ENCODE results near the gene TOLLIP.

GRCh38 chr11:1304380-1304779 lies 5.1 kb downstream of the TOLLIP start:
- TF ChIP-seq CTCF (IDR thresholded peaks at IDR 0.05), result no peak
- TF ChIP-seq POLR2A (IDR thresholded peaks at IDR 0.05), result no peak
- TF ChIP-seq EP300 (IDR thresholded peaks at IDR 0.05), result no peak
